ENCODE results near the gene CGA. TPM values are rescaled to one million over a fixed set of nuclear protein-coding genes. Genes with fewer than 3 reads are reported as not detected.

CGA gene
- 0.24 to 0.67 TPM (median 0.48 TPM) in 5 replicates for total RNA-seq (2022; extraction: Qiagen RNA extraction; ENCODE audit: low read depth)

GRCh38 chr6:87095087-87095509 lies at the start of gene CGA:
CGA (minus strand) TSS chr6:87095106; CDS start chr6:87088200, 6,906 bp downstream.

Other genes starting within 250 kb of the CGA start
- gene HTR1E, start 157.6 kb downstream of the CGA start, total RNA-seq (2022; extraction: Qiagen RNA extraction; ENCODE audit: low read depth) = not detected in 5 replicates
- 2.0 to 4.1 TPM (median 3.1 TPM) in 5 replicates for gene ZNF292, start 60.5 kb upstream of the CGA start, total RNA-seq (2022; extraction: Qiagen RNA extraction; ENCODE audit: low read depth)
- 2.4 to 3.9 TPM (median 3.0 TPM) in 5 replicates for gene SMIM8, start 227.5 kb upstream of the CGA start, total RNA-seq (2022; extraction: Qiagen RNA extraction; ENCODE audit: low read depth)
- gene GJB7, start 234.2 kb upstream of the CGA start, total RNA-seq (2022; extraction: Qiagen RNA extraction; ENCODE audit: low read depth) = not detected in 5 replicates
- gene C6orf163, start 249.7 kb upstream of the CGA start, total RNA-seq (2022; extraction: Qiagen RNA extraction; ENCODE audit: low read depth) = 0.11 to 0.74 TPM (median 0.21 TPM) in 4 of 5 replicates, not detected in the other

Measured in A549 treated with GW870086 at 1 μM for 4 hours (cell line).